COLO668 (cell line): ENCODE data around the gene GNA15.
"Not testable (repeated sequence)": the region's sequence is repeated elsewhere in the genome, so short reads cannot be mapped to it uniquely, and the experiment has no call there.

Experiments used
- DNase-seq: peaks from one replicate; lab custom pipeline; 2025; ENCODE audit not compliant: unreplicated experiment; lab: John Stamatoyannopoulos, UW

GNA15 gene

DNA sequence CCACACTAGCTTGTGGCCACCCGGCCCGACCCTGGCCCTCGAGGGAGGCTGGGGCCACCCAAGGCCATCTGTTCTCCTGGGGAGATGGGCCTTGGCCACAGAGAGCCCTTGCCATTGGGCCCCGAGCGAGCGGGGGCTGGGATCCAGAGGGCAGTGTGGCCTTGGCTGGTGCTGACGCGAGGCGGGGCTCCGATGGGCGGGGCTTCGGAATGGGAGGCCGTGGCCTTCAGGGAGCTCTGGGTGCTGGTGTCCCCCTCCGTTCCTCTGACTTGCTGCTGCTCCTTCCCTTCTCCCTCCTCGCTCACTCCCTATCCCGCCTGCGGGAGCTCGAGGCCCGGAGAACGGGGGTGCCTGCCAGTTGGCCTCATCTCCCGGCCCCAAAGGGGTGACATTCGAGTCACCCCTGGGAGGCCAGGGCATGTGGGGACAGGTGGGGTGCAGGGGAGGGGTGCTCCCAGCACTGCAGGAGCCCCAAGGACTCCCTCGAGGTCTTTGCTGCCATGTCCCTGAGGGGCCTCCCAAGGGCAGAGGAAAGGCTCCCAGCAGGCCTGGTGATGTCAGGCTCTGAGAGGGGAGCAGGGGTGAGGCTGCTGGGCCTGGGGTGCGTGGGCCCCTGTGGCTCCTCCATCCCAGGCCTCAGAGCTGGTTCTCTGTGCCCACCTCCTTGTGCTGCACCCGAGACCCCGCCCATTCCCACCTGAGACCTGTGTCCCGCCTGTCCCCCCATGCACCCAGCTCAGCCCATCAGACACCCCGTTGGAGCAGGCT lies 54.1 kb downstream of the GNA15 start:
- DNase-seq = no peak

- no peak for DNase-seq
These were observed 54.6 kb downstream of the GNA15 start for GRCh38 chr19:3190470-3190770.

GRCh38 chr19:3190921-3191805 lies 55.3 kb downstream of the GNA15 start:
- DNase-seq = no peak

GRCh38 chr19:3191806-3192104 lies 55.9 kb downstream of the GNA15 start:
- not testable (repeated sequence) for DNase-seq

DNA sequence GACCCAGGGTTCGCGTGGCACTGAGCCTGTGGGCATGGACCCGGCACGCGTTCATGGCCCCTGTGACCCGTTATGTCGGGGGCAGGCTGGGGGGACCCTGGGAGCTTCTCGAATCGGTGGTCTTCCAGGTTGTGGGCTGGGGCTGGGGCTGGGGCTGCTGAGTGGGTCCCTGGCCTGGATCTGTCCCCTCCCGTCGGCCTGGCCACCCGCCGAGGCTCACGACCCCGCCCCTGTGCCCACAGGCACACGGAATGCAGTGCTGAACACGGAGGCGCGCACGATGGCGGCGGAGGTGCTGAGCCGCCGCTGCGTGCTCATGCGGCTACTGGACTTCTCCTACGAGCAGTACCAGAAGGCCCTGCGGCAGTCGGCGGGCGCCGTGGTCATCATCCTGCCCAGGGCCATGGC lies 56.4 kb downstream of the GNA15 start:
- DNase-seq = no peak

- no peak for DNase-seq
These were observed 56.9 kb downstream of the GNA15 start for GRCh38 chr19:3192684-3193083.

- DNase-seq = no peak
These were observed 57.6 kb downstream of the GNA15 start for GRCh38 chr19:3193256-3194105.

- DNase-seq = no peak
These were observed 58.6 kb downstream of the GNA15 start for GRCh38 chr19:3194106-3195087.

DNA sequence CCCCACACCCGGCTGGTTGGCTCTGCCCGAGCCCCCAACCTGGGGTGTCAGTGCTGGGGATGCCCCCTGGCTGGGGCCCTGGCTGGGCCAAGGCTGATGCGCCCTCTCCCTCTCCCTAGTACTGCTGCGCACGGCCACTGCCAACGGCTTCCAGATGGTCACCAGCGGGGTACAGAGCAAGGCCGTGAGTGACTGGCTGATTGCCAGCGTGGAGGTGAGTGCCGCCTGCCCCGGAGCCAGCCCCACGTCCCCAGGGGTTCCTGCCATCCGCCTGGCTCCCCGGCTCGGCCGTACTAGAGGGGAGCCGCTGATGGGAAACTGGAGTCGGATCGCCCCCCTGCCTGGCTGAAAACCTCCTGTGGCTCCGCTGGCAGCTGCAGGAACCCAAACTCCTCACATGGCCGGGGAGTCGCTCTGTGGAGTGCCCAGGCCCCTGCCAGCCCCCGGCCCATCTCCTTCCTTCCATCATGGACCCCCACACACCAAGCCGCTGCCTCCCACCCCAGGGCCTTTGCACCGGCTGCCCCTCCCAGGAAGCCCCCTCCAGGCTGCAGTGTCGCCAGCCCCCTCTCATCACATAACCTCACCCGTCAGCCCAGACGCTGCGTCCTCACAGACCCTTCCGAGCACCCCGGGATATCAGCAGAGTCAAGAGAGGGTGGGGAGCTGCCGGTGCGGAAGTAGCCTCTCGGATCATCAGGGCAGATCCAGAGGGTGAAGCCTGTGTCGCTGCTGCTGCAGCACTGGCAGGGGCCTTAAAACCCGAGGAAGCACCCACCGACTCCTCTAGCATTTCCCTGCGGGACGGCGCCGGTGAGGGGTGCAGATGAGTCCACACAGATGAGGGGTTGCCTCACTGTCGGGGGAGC lies 60.5 kb downstream of the GNA15 start:
- DNase-seq = no peak

GRCh38 chr19:3196933-3197205 lies 61.0 kb downstream of the GNA15 start:
- DNase-seq = no peak

DNA sequence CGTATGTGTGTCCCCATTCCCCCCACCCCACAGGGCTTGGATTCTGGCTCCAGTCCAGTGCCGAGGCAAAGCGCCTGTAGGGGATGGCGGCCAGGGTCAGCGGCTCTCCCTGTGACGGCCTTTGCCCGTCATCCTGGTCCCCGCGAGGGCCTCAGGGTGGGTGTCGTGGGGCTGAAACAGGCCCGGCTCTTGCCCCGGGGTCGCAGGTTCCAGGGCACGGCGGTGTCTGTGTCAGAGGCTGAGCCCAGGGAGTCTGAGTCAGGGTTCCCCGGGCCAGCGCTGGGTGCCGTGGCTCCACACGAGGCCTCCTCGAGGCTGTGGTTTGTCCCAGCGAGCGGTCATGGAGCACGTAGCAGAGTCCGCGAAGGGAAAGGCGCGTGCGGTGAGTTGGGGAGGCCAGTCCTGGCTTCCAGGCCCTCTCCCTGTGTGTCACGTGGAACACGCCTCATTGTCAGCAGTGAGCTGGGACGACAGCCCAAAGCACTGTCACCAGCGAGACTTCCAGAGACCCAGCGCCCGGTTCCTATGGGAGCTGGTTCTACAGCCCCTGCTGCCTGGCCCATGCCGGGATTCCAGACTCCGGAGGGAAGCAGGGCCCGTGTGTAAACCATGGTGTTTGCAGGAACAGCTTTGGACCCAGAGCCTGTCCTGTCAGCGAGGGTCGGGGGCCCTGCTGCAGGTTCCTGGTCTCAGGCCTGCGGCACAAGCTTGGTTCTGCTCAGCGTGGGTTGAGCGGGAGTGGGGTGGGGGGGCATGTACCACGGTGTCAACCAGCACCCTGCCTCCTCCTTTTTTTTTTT lies 63.3 kb downstream of the GNA15 start:
- DNase-seq = no peak

GRCh38 chr19:3201072-3201700 lies 65.4 kb downstream of the GNA15 start:
- no peak for DNase-seq

GRCh38 chr19:3201911-3202310 lies 66.1 kb downstream of the GNA15 start:
- DNase-seq = no peak

GRCh38 chr19:3202346-3202745 lies 66.5 kb downstream of the GNA15 start:
- DNase-seq = no peak

DNA sequence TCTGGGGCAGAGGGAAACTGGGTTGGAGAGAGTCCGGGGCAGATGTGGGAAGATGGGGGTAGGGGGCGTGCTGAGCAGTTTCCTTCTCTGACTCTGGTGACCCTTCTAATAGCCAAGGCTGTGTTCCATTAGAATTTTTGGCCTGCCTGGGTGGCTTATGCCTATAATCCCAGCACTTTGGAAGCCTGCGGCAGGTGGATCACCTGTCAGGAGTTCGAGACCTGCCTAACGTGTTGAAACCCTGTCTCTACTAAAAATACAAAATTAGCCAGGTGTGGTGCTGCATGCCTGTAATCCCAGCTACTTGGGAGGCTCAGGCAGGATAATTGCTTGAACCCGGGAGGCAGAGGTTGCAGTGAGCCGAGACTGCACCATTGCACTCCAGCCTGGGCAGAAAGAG lies 67.1 kb downstream of the GNA15 start:
- DNase-seq = not testable (repeated sequence)

DNA sequence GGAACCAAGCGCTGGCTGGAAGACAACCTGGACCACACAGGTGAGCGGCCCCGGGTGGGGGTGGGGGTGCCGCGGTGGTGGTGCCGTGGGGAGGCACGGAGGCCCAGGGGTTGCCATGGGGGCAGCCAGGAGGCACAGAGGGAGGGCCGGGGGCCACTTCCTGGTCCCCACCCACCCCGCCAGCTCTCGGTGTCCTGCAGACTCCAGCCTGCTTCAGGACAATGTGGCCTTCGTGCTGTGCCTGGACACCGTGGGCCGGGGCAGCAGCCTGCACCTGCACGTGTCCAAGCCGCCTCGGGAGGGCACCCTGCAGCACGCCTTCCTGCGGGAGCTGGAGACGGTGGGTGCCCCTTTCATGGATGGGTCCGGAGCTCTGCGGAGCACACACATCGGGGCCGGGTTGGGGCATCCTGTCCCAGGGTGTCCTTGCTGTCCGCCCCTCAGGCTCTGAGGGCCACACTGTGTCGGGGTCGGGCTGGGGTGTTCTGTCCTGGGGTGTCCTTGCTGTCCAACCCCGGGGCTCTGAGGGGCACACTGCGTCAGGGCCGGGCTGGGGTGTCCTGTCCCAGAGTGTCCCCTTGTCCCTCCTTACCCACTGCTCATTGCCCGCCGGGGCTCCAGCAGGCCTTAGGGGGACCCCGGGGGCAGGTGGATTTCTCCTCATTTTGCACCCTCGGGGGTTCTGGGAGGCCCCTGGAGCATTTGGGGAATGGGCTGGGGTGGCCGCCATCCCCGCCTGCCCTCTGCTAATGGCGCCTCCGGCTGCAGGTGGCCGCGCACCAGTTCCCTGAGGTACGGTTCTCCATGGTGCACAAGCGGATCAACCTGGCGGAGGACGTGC lies 68.2 kb downstream of the GNA15 start:
- no peak for DNase-seq

- no peak for DNase-seq
These were observed 68.9 kb downstream of the GNA15 start for GRCh38 chr19:3204646-3205275.
